Liver (tissue), 3 donors: ENCODE results near the gene LYRM2.

ENCODE experiments used
- CTCF ChIP-seq: fragments of 150-350 bp; IDR thresholded peaks from 2 replicates; pipeline ENCODE4 v1.5.1; 2017; ENCODE audit warnings: improper control_type of control experiment, low read depth, low read length; ENCODE audit not compliant: missing input control
- EGR1 ChIP-seq, 2 donors: IDR thresholded peaks; 2 replicates each; pipeline ENCODE4 v1.6.1; 2016 to 2018; ENCODE audit warnings: antibody characterized with exemption in 2 of 2, low read depth in 2 of 2
- FOXA1 ChIP-seq: IDR thresholded peaks from 2 replicates; pipeline ENCODE4 v1.6.1; 2016; ENCODE audit warnings: antibody characterized with exemption
- GABPA ChIP-seq, 2 donors: IDR thresholded peaks in 1 of 2; conservative IDR thresholded peaks in 1 of 2; 2 replicates each; pipeline ENCODE4 v1.6.1; 2016; ENCODE audit warnings: antibody characterized with exemption in 2 of 2, mild to moderate bottlenecking in 1 of 2, moderate library complexity in 1 of 2
- HNF4A ChIP-seq, 2 donors: conservative IDR thresholded peaks; 2 replicates each; pipeline ENCODE4 v1.6.1; 2016; ENCODE audit warnings: antibody characterized with exemption in 2 of 2, mild to moderate bottlenecking in 2 of 2
- HNF4G ChIP-seq: IDR thresholded peaks from 2 replicates; pipeline ENCODE4 v1.6.1; 2016; ENCODE audit warnings: antibody characterized with exemption
- MAX ChIP-seq: IDR thresholded peaks from 2 replicates; pipeline ENCODE4 v1.6.1; 2016; ENCODE audit warnings: antibody characterized with exemption
- RAD21 ChIP-seq, 2 donors: IDR thresholded peaks; 2 replicates each; pipeline ENCODE4 v1.6.1; 2016; ENCODE audit warnings: antibody characterized with exemption in 2 of 2, mild to moderate bottlenecking in 2 of 2
- REST ChIP-seq: IDR thresholded peaks from 2 replicates; pipeline ENCODE4 v1.6.1; 2016; ENCODE audit warnings: antibody characterized with exemption, mild to moderate bottlenecking
- RXRA ChIP-seq, 2 donors: IDR thresholded peaks; 2 replicates each; pipeline ENCODE4 v1.6.1; 2017 to 2018; ENCODE audit warnings: antibody characterized with exemption in 2 of 2, mild to moderate bottlenecking in 1 of 2
- TAF1 ChIP-seq: conservative IDR thresholded peaks from 2 replicates; pipeline ENCODE4 v1.6.1; 2016; ENCODE audit warnings: antibody characterized with exemption, mild to moderate bottlenecking
- YY1 ChIP-seq: IDR thresholded peaks from 2 replicates; pipeline ENCODE4 v1.6.1; 2016; ENCODE audit warnings: antibody characterized with exemption, mild to moderate bottlenecking
- ZBTB33 ChIP-seq: IDR thresholded peaks from 2 replicates; pipeline ENCODE4 v1.6.1; 2016; ENCODE audit warnings: antibody characterized with exemption
- donor health status: healthy.
- donor health status: healthy.

GRCh38 chr6:89574910-89575561, 63.5 kb downstream of the LYRM2 start:
- TF ChIP-seq CTCF: no peak
- no peak for TF ChIP-seq MAX
- no peak for TF ChIP-seq YY1
- no peak for TF ChIP-seq GABPA (IDR thresholded peaks at IDR 0.05 in 1 of 2, conservative IDR thresholded peaks at IDR 0.05 in 1 of 2)
- TF ChIP-seq FOXA1: no peak
- no peak for TF ChIP-seq TAF1
- no peak for TF ChIP-seq REST
- TF ChIP-seq HNF4A (conservative IDR thresholded peaks at IDR 0.05): no peak
- TF ChIP-seq EGR1 (IDR thresholded peaks at IDR 0.05; ENCODE audit: low read depth in 2 of 2): no peak
- TF ChIP-seq ZBTB33: no peak
- no peak for TF ChIP-seq RXRA (IDR thresholded peaks at IDR 0.05)
- no peak for TF ChIP-seq HNF4G
- no peak for TF ChIP-seq RAD21 (IDR thresholded peaks at IDR 0.05)
